ENCODE results near the gene OR52E2. TPM values are rescaled to one million over a fixed set of nuclear protein-coding genes. Genes with fewer than 3 reads are reported as not detected.

OR52E2 gene
- total RNA-seq, 2 experiments from 2014 or later = not detected

DNA sequence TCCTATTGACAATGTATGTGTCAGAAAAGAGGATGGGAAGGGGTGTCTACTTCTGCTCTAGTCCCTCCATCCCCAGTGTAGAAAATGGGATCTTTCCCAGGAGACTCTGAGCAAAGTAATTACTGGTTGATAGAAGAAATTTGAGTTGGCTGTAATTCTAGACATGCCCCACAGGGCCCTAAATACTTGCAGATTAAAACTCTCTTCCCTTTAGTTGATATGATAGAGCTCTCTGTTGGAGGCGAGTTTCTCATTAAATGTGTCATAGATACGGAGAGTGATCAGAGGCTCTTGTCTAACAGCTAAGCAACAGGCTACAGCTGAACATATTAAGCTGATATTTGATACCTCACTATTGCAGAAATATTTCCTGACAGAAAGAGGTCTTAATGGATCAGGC lies 42.8 kb upstream of the OR52E2 start:
- intact Hi-C loops (cut with DNase I, micrococcal nuclease) = no loop called here
- POLR2A ChIA-PET = no interaction called here

DNA sequence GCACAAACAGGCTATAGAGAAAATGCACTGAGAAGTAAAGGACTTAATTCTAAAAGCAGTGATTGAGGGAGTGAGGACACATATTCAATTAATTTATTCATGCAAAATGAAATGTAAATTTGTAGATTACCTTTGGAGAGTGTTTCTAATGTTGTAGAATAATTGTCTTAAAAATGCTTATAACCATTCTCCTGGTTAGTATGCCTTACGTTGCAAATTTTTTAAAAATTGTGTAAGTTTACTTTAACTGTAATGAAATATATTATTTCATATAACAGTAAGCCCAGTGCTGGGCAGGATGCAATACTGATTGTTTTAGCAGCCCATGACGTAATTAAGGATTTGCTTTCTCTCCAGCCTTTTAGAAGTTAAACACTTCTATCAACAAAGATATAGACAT lies 36.6 kb upstream of the OR52E2 start:
- H3K4me3 ChIP-seq (ENCODE audit: low read length) = no peak overlapping the region
- POLR2A ChIA-PET = no interaction called here
- H3K4me3 Mint-ChIP-seq = no peak overlapping the region
- DNase-seq (no peak), ATAC-seq (ENCODE audit: poor library complexity) (no peak)
- TF ChIP-seq, protein P1, sequence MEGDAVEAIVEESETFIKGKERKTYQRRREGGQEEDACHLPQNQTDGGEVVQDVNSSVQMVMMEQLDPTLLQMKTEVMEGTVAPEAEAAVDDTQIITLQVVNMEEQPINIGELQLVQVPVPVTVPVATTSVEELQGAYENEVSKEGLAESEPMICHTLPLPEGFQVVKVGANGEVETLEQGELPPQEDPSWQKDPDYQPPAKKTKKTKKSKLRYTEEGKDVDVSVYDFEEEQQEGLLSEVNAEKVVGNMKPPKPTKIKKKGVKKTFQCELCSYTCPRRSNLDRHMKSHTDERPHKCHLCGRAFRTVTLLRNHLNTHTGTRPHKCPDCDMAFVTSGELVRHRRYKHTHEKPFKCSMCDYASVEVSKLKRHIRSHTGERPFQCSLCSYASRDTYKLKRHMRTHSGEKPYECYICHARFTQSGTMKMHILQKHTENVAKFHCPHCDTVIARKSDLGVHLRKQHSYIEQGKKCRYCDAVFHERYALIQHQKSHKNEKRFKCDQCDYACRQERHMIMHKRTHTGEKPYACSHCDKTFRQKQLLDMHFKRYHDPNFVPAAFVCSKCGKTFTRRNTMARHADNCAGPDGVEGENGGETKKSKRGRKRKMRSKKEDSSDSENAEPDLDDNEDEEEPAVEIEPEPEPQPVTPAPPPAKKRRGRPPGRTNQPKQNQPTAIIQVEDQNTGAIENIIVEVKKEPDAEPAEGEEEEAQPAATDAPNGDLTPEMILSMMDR (IDR thresholded peaks at IDR 0.05) = no peak
- H3K36me3 Mint-ChIP-seq (ENCODE audit: low read depth) = no peaks in the 10 kb centered on the region
- intact Hi-C loops (cut with DNase I, micrococcal nuclease) = no loop called here
- H3K36me3 ChIP-seq (ENCODE audit: insufficient read depth, low read length) = no peaks in the 10 kb centered on the region
- no peaks in the 10 kb centered on the region for H3K27me3 ChIP-seq (ENCODE audit: control insufficient read depth in 1 of 2, insufficient read depth in 2 of 2, low read length in 2 of 2)
- H3K4me1 ChIP-seq (ENCODE audit: insufficient read depth, low read length) = no peaks in the 10 kb centered on the region
- no peak overlapping the region for H3K27ac ChIP-seq (ENCODE audit: low read depth in 1 of 2, low read length in 2 of 2)
- H3K4me1 Mint-ChIP-seq (ENCODE audit: low read depth) = no peaks in the 10 kb centered on the region
- no peak overlapping the region for H3K27ac Mint-ChIP-seq
- H3K27me3 Mint-ChIP-seq = no peaks in the 10 kb centered on the region
- CTCF ChIA-PET = no interaction called here
- H3K9me3 Mint-ChIP-seq = no peaks in the 10 kb centered on the region
- no peaks in the 10 kb centered on the region for H3K9me3 ChIP-seq (ENCODE audit: control insufficient read depth in 1 of 2, insufficient read depth in 1 of 2, low read length in 2 of 2)

More for the DNA sequence above, 42.8 kb upstream of the OR52E2 start:
- H3K4me3 Mint-ChIP-seq = no peak overlapping the region
- no peak overlapping the region for H3K27ac Mint-ChIP-seq
- no peak overlapping the region for H3K4me3 ChIP-seq (ENCODE audit: low read length)
- no peaks in the 10 kb centered on the region for H3K4me1 ChIP-seq (ENCODE audit: insufficient read depth, low read length)
- no peaks in the 10 kb centered on the region for H3K36me3 Mint-ChIP-seq (ENCODE audit: low read depth)
- no peak overlapping the region for H3K27ac ChIP-seq (ENCODE audit: low read depth in 1 of 2, low read length in 2 of 2)
- CTCF ChIA-PET = no interaction called here
- no peaks in the 10 kb centered on the region for H3K36me3 ChIP-seq (ENCODE audit: insufficient read depth, low read length)
- H3K27me3 ChIP-seq (ENCODE audit: control insufficient read depth in 1 of 2, insufficient read depth in 2 of 2, low read length in 2 of 2) = peaks cover 0 to 4% of the 10 kb centered on the region in 2 experiments
- TF ChIP-seq, protein P1 (IDR thresholded peaks at IDR 0.05) = no peak
- ATAC-seq (ENCODE audit: poor library complexity) (no peak), DNase-seq (no peak)
- H3K4me1 Mint-ChIP-seq (ENCODE audit: low read depth) = no peaks in the 10 kb centered on the region
- H3K9me3 ChIP-seq (ENCODE audit: control insufficient read depth in 1 of 2, insufficient read depth in 1 of 2, low read length in 2 of 2) = no peaks in the 10 kb centered on the region
- peaks cover 10% of the 10 kb centered on the region for H3K27me3 Mint-ChIP-seq
- no peaks in the 10 kb centered on the region for H3K9me3 Mint-ChIP-seq

DNA sequence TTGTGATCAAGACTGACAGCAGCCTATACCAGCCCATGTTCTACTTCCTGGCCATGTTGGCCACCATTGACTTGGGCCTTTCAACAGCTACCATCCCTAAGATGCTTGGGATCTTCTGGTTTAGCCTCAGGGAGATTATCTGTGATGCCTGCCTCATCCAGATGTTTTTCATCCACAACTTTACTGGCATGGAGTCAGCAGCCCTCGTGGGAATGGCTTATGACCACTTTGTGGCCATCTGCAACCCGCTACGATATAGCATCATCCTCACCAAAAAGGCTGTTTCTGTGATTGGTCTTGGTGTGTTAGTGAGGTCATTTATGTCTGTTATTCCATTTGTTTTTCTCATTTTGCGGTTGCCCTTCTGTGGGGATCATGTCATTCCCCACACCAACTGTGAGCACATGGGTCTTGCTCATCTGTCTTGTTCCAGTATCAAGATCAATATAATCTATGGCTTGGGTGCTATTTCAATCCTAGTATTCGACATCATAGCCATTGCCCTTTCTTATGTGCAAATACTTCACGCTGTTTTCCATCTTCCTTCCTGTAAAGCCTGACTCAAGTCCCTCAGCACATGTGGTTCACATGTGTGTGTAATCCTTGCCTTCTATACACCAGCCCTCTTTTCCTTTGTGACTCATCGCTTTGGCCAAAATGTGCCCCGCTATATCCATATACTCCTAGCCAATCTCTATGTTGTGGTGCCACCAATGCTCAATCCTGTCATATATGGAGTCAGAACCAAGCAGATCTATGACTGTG lies 33.6 kb upstream of the OR52E2 start:
- H3K4me3 ChIP-seq (ENCODE audit: low read length) = no peak overlapping the region
- DNase-seq = no peak
- no peak overlapping the region for H3K27ac Mint-ChIP-seq

More for the DNA sequence above, 33.6 kb upstream of the OR52E2 start:
- no peaks in the 10 kb centered on the region for H3K4me1 Mint-ChIP-seq (ENCODE audit: low read depth)
- Histone ChIP-seq H3K27ac (ENCODE audit: low read depth in 1 of 2, low read length in 2 of 2) (no peak overlapping the region), H3K9me3 (ENCODE audit: control insufficient read depth in 1 of 2, insufficient read depth in 1 of 2, low read length in 2 of 2) (no peaks in the 10 kb centered on the region), H3K36me3 (ENCODE audit: insufficient read depth, low read length) (no peaks in the 10 kb centered on the region), H3K27me3 (ENCODE audit: control insufficient read depth in 1 of 2, insufficient read depth in 2 of 2, low read length in 2 of 2) (no peaks in the 10 kb centered on the region), H3K4me1 (ENCODE audit: insufficient read depth, low read length) (no peaks in the 10 kb centered on the region)
- POLR2A ChIA-PET = no interaction called here
- ATAC-seq (ENCODE audit: poor library complexity) = no peak
- H3K9me3 Mint-ChIP-seq = no peaks in the 10 kb centered on the region
- no peaks in the 10 kb centered on the region for H3K36me3 Mint-ChIP-seq (ENCODE audit: low read depth)
- CTCF ChIA-PET = no interaction called here
- no peaks in the 10 kb centered on the region for H3K27me3 Mint-ChIP-seq
- TF ChIP-seq, protein P1 (IDR thresholded peaks at IDR 0.05) = no peak
- intact Hi-C loops (cut with DNase I, micrococcal nuclease) = no loop called here
- no peak overlapping the region for H3K4me3 Mint-ChIP-seq

Measured in CD4-positive, alpha-beta T cell (primary cell).